Stimulated activated CD4-positive, alpha-beta T cell treated with anti-CD3 and anti-CD28 coated beads, Interleukin-2, amount 100 ng/mL, for 48 hours (primary cell): ENCODE data around the gene MCMBP.

Source experiments
- DNase-seq, 2 donors: peaks; one replicate each; pipeline ENCODE4 v3.0.0-alpha.2; 2020

Gene MCMBP

GRCh38 chr10:119781498-119781897 lies 91.1 kb downstream of the MCMBP start:
- no peak for DNase-seq

DNA sequence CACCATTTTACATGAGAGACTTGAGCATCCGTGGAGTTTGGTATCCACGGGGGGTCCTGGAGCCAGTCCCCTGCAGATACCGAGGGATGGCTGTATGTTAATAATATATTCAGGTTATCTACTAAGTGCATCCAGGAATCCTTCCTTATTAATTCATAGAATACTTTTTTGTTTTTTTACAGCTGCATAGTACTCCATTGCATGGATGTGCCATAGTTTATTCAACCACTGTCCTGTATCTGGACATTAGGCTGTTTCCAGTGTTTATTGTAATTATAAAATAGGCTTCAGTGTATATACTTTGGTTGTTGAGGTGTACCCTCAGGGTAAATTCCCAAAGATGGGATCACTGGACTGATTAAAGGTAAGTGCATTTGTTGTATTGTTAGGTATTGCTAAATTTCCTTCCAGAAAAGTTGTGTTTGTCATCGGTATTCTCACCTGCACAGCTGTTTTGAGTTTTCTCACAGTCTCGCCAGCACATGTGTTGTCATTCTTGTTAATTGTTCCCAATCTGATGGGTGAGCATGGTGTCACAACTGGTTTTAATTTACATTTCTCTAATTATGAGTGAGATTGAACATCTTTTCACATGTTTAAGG lies 91.7 kb downstream of the MCMBP start:
- DNase-seq: no peak
